Motor neuron (in vitro differentiated cells): ENCODE data around the gene USP1. TPM values are rescaled to one million over a fixed set of nuclear protein-coding genes. Genes with fewer than 3 reads are reported as not detected.

Source experiments
- ATAC-seq, 8 experiments: fragments of 200-7000 bp; cut with Tn5 transposase; replicated peaks in 6 of 8; 2 replicates each; pipeline ENCODE4 v1.8.0; 2021; ENCODE audit warnings: mild to moderate bottlenecking in 8 of 8, moderate library complexity in 8 of 8
- H3K27ac ChIP-seq, 2 donors: fragments of 250-450 bp; sonication (Bioruptor Pico); 2 replicates each; pipeline ENCODE4 v1.9.0; 2021; ENCODE audit warnings: antibody characterized with exemption in 2 of 2, mild to moderate bottlenecking in 2 of 2, moderate library complexity in 1 of 2
- H3K4me1 ChIP-seq, 2 donors: fragments of 250-450 bp; sonication (Bioruptor Pico); replicated peaks in 1 of 2; 2 replicates each; pipeline ENCODE4 v1.6.1; 2021; ENCODE audit warnings: antibody characterized with exemption in 2 of 2, mild to moderate bottlenecking in 2 of 2, moderate library complexity in 1 of 2
- H3K4me3 ChIP-seq, 5 donors: fragments of 250-450 bp; sonication (Bioruptor Pico); 2 replicates each; pipeline ENCODE4 v1.9.0; 2021; ENCODE audit warnings: antibody characterized with exemption in 5 of 5, mild to moderate bottlenecking in 5 of 5, moderate library complexity in 4 of 5
- WGBS, 10 experiments: fragments of 450-650 bp; shearing (Covaris generic); methylation state at CpG; one replicate each; pipeline ENCODE4 v1.0.0; 2022; 5-methylcytosine and 5-hydroxymethylcytosine counted together
- in situ Hi-C, 9 experiments: fragments of 400-800 bp; cut with MboI; loops; one replicate each; pipeline ENCODE4 v1.15.0; 2021; ENCODE audit warnings: low sequenced_read_pairs in 9 of 9, low pct_unique_long_range_greater_than_20kb in 2 of 9; ENCODE audit not compliant: unreplicated experiment in 9 of 9
- total RNA-seq, 8 experiments: library from RNA; unstranded; fragments of 300-600 nt; gene quantifications; 2 replicates each; pipeline versions ENCODE4 v1.2.3 to v1.2.4, GENCODE V29; 2022

The USP1 gene, protein sequence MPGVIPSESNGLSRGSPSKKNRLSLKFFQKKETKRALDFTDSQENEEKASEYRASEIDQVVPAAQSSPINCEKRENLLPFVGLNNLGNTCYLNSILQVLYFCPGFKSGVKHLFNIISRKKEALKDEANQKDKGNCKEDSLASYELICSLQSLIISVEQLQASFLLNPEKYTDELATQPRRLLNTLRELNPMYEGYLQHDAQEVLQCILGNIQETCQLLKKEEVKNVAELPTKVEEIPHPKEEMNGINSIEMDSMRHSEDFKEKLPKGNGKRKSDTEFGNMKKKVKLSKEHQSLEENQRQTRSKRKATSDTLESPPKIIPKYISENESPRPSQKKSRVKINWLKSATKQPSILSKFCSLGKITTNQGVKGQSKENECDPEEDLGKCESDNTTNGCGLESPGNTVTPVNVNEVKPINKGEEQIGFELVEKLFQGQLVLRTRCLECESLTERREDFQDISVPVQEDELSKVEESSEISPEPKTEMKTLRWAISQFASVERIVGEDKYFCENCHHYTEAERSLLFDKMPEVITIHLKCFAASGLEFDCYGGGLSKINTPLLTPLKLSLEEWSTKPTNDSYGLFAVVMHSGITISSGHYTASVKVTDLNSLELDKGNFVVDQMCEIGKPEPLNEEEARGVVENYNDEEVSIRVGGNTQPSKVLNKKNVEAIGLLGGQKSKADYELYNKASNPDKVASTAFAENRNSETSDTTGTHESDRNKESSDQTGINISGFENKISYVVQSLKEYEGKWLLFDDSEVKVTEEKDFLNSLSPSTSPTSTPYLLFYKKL
- total RNA-seq, result 10 to 100 TPM in 7 of 8 experiments, 1 to 10 TPM in 1; 8.9 to 81.5 (median 29.2) TPM

DNA sequence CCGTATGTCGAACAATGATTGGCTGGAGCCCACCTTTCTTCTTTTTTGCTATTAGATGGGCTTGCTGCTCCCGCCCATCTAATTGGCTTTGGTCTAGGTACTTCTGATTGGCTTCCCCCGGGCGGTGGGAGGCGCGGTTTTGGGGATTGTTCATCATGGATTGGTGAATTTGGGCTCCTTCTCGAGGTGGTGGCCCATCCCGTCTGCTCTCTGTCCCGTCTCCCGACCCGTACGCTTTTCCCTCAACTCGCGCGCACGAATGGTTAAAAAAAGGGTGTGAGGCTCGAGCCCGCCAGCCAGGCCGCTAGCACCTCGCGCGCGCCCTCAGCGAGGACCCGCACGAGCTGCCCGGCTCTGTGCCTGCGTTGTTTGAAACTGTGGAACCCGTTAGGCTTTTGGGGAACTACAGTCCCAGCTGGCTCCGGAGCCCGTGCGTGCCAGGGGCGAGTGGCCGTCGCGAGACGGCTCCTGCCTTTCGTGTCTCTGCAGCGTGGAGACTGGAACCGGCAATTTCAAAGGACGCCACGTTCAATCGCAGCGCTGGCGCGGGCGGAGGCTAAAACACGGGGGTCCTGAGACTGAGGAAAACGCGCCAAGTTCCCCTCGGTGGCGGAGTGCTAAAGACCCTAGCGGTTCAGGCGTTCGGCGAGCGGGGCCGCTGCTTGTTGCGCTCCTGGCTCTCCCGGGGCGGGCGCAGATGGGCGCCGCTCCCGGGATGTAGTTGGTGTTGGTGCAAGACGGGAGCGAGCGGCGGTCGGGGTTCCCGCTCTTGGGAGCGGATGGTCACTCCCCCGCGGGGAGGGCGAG is at the start of gene USP1:
TSS of gene USP1 (plus strand) at position 584 of the 807 bp plus-strand sequence. CDS start 2,819 bp downstream, outside the sequence.
- 0 to 4% (median 2%) methylated on average over 5 to 41 of the region's 76 CpGs; no CpG with 5 or more reads in 4 of the 10 experiments for WGBS, 10 experiments
- H3K4me1 ChIP-seq, result peaks cover 7 to 8% of the 10 kb centered on the region in 2 donors
- in situ Hi-C loops, result no loop called here
- H3K27ac ChIP-seq, result peak within 1 kb of the TSS; percentile 99 to 100
- H3K4me3 ChIP-seq, result peak within 1 kb of the TSS; percentile 58 to 92 (median 72)
- ATAC-seq, result peak; percentile 83 to 90 (median 88)

DNA sequence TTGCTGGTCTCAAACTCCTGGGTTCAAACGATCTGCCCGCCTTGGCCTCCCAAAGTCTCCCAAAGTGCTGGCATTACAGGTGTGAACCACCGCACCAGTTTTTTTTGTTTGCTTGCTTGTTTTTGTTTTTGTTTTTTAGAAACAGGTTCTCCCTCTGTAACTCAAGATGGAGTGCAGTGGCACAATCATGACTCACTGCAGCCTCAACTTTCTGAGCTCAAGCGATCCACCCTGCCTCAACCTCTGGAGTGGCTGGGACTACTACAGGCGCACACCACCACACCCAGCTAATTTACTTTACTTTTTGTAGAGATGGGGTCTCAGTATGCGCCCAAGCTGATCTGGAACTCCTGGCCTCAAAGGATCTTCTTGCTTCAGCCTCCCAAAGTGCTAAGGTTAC is 47.3 kb upstream of the USP1 start:
- Histone ChIP-seq H3K4me1 (peaks cover 10 to 14% of the 10 kb centered on the region in 2 donors), H3K4me3 (no peak overlapping the region), H3K27ac (no peak overlapping the region)
- ATAC-seq, result no peak
- in situ Hi-C loops, result no loop called here
- WGBS, 10 experiments, result 76 to 100% (median 94%) methylated on average over 1 to 4 of the region's 6 CpGs; no CpG with 5 or more reads in 2 of the 10 experiments

DNA sequence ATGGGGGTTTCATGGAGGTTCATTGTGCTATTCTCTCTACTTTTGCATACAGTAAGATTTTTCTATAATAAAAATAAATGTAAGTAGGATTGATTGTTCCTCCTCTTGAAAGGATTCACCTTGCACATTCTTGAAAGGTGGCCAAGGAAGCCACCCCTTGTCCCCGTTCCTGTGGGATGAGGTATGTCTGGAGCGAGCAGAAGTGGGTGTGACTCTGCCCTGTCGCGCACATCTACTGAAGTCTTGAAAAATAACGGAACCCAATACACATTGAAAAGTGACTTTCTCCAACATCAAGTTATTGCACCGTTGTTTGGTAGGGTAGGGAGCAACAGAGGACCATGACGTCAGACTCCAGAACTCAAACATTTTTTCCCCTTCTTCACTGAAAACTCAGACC is 46.8 kb upstream of the USP1 start:
- whole genome bisulfite sequencing, 10 experiments, result 68 to 100% (median 95%) methylated on average over 2 to 7 of the region's 7 CpGs; no CpG with 5 or more reads in 3 of the 10 experiments
- Histone ChIP-seq H3K27ac (no peak overlapping the region), H3K4me3 (no peak overlapping the region), H3K4me1 (peaks cover 8 to 10% of the 10 kb centered on the region in 2 donors)
- in situ Hi-C loops, result no loop called here
- ATAC-seq, result no peak

DNA sequence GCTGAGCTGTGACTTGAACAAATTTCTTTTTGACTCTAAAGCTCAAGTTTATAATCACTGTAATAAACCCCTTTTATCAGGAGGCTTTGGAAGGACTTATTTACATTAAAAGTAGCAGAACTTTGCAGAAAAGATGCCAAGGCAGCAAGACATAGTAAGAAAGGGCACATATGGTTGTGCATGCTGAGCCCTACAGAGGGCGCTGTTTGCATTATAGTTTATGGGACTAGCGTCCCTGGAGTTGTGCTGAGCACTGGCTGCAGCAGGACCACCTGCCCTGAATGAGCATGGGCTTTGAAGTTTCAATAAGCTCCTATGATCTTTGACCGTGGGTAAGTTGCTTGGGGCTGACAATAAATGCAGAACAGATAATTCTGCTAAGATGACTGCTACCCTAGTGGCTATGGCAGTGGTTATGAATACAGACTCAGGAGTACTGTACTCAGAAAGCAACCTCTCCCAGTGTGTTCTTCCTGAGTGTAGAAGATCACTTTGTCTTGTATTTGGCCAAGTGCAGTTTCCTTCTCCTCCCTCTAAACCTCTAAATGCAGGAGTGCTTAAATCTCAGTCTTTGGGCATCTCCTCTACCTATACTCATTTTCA is 45.4 kb upstream of the USP1 start:
- in situ Hi-C loops, result no loop called here
- Histone ChIP-seq H3K4me3 (no peak overlapping the region), H3K4me1 (peaks cover 3 to 4% of the 10 kb centered on the region in 2 donors), H3K27ac (no peak overlapping the region)
- ATAC-seq, result peak in 3 of 8 experiments; percentile 35 to 76 (median 43)
- 0 to 60% (median 36%) methylated on average over 1 to 3 of the region's 3 CpGs; no CpG with 5 or more reads in 2 of the 10 experiments for WGBS, 10 experiments

DNA sequence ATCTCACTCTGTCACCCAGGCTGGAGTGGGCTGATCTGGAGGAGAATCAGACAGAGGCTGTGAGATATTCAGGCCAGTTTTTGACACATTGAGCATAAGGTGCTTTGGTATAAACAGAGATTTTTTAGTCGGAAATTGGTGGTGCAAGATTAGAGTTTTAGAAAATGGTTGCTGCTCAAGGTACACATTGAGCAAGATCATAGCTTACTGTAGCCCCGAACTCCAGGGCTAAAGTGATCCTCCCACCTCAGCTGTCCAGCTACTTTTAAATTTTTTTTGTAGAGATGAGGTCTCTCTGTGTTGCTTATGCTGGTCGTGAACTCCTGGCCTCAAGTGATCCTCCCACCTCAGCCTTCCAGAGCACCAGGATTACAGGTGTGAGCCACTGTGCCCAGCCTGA is 43.9 kb upstream of the USP1 start:
- no peak overlapping the region for H3K4me3 ChIP-seq
- no peak for ATAC-seq
- no peak overlapping the region for H3K27ac ChIP-seq
- in situ Hi-C loops, result no loop called here
- H3K4me1 ChIP-seq, result no peaks in the 10 kb centered on the region
- WGBS, 10 experiments, result 23 to 92% (median 84%) methylated on average over 2 to 3 of the region's 3 CpGs; no CpG with 5 or more reads in 4 of the 10 experiments

DNA sequence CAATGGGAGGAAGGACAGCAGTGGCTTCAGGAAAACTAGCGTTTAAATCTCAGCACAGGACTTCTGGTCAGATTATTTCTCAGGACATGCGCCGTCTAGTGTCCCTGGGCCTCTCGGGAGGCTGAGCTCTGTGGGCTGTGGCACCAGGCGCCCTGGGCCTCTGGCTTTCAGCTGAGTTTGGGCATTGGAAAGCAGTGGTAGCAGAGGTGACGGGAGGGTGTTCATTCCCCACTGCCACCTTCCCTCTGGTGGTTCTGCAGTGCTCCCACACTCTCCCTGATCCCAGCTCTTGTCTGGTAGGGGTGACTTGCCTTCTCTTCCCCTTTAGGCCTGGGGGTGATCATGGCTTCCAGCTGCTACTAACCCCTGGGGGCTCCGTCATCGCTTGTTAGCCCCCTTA is 42.2 kb upstream of the USP1 start:
- Histone ChIP-seq H3K4me1 (no peaks in the 10 kb centered on the region), H3K4me3 (no peak overlapping the region), H3K27ac (no peak overlapping the region)
- ATAC-seq, result no peak
- WGBS, 10 experiments, result 67 to 98% (median 80%) methylated on average over 1 to 8 of the region's 8 CpGs; no CpG with 5 or more reads in 3 of the 10 experiments
- in situ Hi-C loops, result no loop called here

DNA sequence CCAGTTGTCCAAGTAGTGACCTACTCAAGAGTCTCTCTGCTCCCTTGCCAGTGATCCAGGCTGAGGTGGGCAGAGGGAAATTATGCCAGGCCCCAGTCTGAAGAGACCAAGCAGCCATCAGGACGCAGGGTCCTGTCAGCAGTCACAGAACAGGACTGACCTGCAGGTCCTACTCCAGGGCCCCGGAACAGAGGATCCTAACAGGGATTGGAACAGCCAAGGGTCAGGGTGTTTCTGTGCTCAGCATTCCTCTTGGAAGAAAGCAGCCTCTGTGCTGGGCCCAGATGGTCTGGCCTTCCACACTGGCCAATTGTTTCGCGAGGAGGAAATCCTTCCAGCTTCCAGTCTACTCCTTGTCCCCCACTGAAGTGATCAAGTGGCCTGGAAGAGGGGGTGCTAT is 41.6 kb upstream of the USP1 start:
- Histone ChIP-seq H3K4me3 (no peak overlapping the region), H3K27ac (no peak overlapping the region), H3K4me1 (no peaks in the 10 kb centered on the region)
- in situ Hi-C loops, result no loop called here
- no peak for ATAC-seq
- WGBS, 10 experiments, result 71 to 100% (median 93%) methylated on average over 1 to 4 of the region's 4 CpGs; no CpG with 5 or more reads in 1 of the 10 experiments

DNA sequence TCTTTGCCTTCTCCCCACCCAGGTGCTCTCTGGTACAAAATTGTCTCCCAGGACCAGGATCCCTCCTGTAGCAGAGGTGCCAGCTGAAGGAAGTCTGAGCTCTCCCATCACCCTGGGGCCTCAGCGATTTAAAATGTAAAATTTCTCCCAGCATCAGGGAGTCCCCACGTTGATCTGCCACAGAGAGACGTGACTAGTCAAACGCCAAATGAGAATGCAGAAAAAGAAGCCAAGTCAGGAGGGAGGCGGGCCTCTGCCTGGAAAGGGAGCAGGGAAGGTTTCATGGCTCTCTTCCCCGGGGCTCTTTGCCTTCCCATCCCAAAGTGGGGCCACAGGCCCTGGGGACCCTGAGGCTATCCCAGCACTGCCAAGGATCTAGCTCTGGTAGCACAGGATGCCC is 40.0 kb upstream of the USP1 start:
- ATAC-seq, result peak in 1 of 8 experiments; percentile 54
- 8 to 100% (median 42%) methylated on average over 1 to 6 of the region's 6 CpGs; no CpG with 5 or more reads in 2 of the 10 experiments for whole genome bisulfite sequencing, 10 experiments
- H3K27ac ChIP-seq, result no peak overlapping the region

DNA sequence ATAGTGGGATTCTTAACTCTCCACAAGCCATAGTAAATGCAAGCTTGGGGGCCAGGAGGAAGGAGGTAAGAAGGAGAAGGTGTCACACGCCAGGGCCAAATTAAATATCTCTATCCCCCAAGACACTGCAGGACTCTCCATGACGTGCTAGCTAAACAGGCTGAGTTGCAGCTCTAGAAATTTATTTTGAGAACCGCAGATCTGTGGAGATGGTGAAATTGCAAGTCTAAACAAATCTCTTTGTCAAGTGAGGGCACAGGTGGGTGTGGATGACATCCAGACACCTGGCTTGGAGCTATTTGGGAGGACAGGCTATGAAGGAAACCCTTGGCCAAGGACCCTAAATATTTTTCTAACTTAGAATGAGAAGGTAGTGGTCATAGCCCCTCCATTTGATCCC is 39.5 kb upstream of the USP1 start:
- WGBS, 10 experiments, result 40 to 100% (median 97%) methylated on average over 1 to 3 of the region's 3 CpGs; no CpG with 5 or more reads in 2 of the 10 experiments
- H3K4me1 ChIP-seq, result no peaks in the 10 kb centered on the region
- H3K27ac ChIP-seq, result no peak overlapping the region
- no peak overlapping the region for H3K4me3 ChIP-seq
- in situ Hi-C loops, result no loop called here
- no peak for ATAC-seq

More for the DNA sequence above, 40.0 kb upstream of the USP1 start:
- in situ Hi-C loops, result no loop called here
- Histone ChIP-seq H3K4me1 (no peaks in the 10 kb centered on the region), H3K4me3 (no peak overlapping the region)

DNA sequence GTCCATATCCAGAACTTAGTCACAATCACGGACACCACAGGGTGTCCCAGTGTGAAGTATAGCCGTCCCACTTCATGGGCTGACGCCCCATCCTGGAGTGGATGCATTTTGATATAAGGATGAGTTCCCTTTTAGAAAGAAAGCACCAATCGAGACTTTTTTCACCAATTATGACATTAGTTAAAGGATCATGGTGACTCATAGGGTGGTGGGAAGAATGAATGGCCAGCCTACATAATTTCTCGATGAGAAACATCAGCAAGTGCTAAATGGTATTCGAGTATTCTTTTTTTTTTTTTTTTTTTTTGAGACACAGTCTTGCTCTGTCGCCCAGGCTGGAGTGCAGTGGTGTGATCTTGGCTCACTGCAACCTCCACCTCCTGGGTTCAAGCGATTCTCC is 38.5 kb upstream of the USP1 start:
- 11 to 90% (median 56%) methylated on average over 1 to 7 of the region's 8 CpGs; no CpG with 5 or more reads in 3 of the 10 experiments for WGBS, 10 experiments
- Histone ChIP-seq H3K27ac (no peak overlapping the region), H3K4me1 (no peaks in the 10 kb centered on the region), H3K4me3 (no peak overlapping the region)
- in situ Hi-C loops, result no loop called here
- peak in 2 of 8 experiments; percentile 91 to 95 for ATAC-seq

DNA sequence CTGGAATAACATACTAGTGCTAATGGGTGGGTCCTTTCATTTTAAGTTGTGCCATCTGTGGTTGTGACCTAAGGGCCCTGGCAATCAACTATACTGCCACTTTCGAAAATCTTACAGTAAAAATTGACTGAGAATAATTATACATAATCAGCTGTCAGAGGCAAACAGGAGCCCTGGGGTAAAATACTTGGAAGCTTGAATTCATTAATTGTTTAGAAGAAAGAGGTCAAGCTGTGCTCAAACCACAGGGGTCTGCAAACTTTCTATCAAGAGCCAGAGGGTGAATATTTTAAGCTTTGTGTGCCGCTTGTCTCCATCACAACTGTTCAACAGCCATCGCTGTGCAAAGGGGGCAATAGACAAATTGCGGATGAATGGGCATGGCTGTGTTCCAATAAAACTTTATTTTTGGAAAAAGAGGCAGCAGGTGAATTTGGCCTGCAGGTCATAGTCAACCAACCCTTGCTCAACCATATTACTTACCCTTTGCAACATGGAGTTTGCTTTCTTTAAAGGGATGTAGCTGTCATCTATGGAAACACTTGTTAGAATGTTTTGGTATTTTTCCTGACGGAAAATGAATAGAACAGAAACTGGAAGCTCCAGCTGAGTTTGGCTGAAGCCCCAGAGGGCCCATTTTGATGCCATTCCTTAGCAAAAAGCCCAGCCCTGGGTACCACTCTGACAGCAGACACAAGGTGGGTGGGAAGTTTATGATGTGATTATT is 35.7 kb upstream of the USP1 start:
- 20 to 76% (median 53%) methylated on average over 2 to 5 of the region's 5 CpGs; no CpG with 5 or more reads in 1 of the 10 experiments for WGBS, 10 experiments
- H3K4me3 ChIP-seq, result no peak overlapping the region
- ATAC-seq, result no peak
- H3K4me1 ChIP-seq, result no peaks in the 10 kb centered on the region
- in situ Hi-C loops, result loop anchor here in 6 of 9 experiments (5.0 to 25.0 kb wide), 3 partner anchors 224 to 239 kb away; no protein-coding TSS in a partner anchor
- H3K27ac ChIP-seq, result no peak overlapping the region
